Measurements from ENCODE around the gene HDAC8.

GRCh38 chrX:72479324-72480274 is 93.0 kb downstream of the HDAC8 start:
- TF ChIP-seq CTCF (IDR thresholded peaks at IDR 0.05) (no peak), POLR2A (IDR thresholded peaks at IDR 0.05) (no peak)

All from adrenal gland (tissue), 5 donors.